Measurements from ENCODE around the gene POLG.
"Not testable (repeated sequence)": the region's sequence is repeated elsewhere in the genome, so short reads cannot be mapped to it uniquely, and the experiment has no call there.

Gene POLG

DNA sequence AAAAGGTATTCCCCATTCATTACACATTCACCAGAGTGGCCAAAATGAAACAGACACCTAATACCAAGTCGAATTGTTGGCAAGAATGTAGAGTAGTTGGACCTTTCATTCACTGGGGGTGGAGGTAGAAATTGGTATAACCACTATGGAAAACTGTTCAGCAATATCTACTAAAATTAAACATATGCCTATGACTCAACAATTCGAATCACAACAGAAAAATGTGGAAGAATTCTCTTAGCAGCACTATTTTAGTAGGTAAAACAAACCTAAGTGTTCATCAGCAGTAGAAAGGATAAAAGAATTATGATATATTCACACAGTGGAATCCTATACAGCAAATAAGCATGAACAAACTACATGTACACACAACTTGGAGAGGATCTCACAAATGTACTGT lies 30.6 kb downstream of the POLG start:
- no peak overlapping the region for H3K4me3 Mint-ChIP-seq
- peak overlapping the region in 1 of 2 donors; percentile 83 for H3K27ac Mint-ChIP-seq
- H3K9me3 Mint-ChIP-seq = no peaks in the 10 kb centered on the region
- no peak for ATAC-seq
- DNase-seq = no peak
- H3K4me1 Mint-ChIP-seq = peaks cover 13% of the 10 kb centered on the region
- H3K27me3 Mint-ChIP-seq = no peaks in the 10 kb centered on the region

DNA sequence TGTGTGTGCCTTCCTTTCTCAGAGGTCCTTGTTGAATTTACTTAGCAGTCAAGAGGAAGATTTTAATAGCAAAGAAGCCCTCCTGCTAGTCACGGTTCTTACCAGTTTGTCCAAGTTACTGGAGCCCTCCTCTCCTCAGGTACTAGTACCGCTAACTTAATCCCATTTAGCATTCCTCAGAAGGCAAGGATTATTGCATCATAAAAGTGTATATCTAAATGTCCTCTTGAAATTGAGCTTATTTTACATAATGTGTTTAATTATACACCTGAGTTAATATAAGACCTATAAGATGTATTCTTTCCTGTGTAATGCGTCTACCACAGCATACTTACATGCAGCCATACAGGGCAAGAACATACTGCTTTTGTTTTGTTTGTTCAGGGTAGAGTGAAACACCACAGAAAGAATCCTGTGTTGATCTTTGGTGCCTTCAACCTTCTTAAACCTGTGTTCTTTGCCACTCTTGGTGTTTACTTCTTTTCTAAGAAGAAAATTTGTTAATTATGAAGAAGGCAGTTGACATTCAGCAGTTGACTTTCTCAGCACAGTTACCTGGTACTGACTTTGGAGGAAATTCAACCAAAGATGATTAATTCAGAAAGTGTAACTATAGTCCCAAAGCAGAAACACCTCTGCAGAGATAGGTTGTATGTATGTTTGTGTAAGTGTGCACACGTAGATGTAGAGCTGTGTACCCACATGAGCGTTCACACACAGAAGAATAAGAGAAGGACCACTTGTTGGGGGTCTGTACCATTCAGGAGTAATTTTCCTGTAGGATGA lies 33.1 kb downstream of the POLG start:
- Mint-ChIP-seq H3K4me3 (no peak overlapping the region), H3K4me1 (peaks cover 13% of the 10 kb centered on the region), H3K9me3 (no peaks in the 10 kb centered on the region), H3K27me3 (no peaks in the 10 kb centered on the region), H3K27ac (no peak overlapping the region)
- DNase-seq = no peak
- ATAC-seq = peak; percentile 69

DNA sequence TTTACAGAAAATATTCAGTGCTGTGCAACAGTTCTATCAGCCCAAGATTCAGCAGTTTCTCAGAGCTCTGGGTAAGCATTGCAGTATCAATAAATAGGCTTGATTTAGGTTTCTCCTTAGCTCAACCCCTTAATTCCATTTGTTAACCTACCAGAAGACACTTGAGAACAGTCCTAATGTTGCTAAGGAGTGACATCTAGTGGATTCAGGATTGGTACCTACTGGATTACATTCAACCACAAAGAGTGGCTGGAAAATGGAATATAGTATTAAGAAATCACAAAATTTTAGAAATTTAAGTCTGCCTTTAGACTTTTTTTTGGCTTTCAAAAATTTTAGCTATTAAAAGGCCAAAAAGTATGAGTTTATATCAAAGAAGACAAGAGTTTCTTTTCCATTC lies 34.7 kb downstream of the POLG start:
- Mint-ChIP-seq H3K27ac (no peak overlapping the region), H3K27me3 (no peaks in the 10 kb centered on the region), H3K4me3 (no peak overlapping the region), H3K4me1 (peaks cover 13% of the 10 kb centered on the region), H3K9me3 (no peaks in the 10 kb centered on the region)
- DNase-seq = no peak
- no peak for ATAC-seq

DNA sequence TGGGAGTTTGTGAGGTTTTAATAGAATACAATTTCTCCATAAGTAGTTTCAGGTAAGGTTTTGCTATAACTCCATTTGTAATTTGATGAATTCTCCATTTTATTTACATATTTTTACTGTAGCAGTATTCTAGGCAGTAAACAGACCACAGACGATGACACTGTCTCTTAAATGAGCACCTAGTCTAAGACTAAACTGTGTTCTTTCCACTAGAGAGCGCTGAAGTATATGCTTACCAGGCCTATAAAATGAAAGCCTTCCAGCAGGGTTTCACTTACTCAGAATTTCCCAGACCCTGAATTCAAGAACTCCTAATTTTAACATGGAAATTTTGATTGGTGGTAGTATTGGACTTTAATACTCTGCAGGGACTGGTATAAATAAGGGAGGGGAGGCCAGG lies 41.6 kb downstream of the POLG start:
- Mint-ChIP-seq H3K4me1 (no peaks in the 10 kb centered on the region), H3K9me3 (no peaks in the 10 kb centered on the region)

DNA sequence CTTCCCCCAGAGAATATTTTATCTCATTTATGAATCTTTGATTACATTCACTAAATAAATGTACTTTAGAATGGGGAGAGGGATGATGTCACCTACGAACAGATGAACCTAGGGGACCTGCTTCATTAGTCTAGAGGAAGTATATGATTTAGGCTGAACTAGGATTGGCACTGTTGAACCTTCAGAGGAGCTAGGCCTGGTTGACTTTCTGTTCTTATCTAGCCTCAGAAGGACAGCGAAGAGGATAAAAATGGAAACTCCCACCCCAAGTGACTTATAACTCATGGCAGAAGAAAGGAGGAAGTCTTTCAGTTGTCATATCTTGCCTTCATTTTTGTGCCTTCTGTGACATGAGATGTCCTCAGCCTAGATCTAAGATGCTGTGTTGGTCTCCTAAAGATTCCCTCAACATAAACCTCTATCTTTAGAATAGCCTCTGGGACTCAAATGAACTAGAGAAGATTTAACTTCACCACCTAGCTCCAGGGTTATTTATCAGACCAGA lies 42.6 kb downstream of the POLG start:
- Mint-ChIP-seq H3K27me3 (no peaks in the 10 kb centered on the region), H3K9me3 (no peaks in the 10 kb centered on the region), H3K4me3 (no peak overlapping the region), H3K4me1 (no peaks in the 10 kb centered on the region), H3K27ac (no peak overlapping the region)
- DNase-seq (no peak), ATAC-seq (no peak)

More for the DNA sequence above, 41.6 kb downstream of the POLG start:
- no peaks in the 10 kb centered on the region for H3K27me3 Mint-ChIP-seq
- peak overlapping the region in 1 of 2 donors; percentile 78 for H3K27ac Mint-ChIP-seq
- DNase-seq = no peak
- no peak for ATAC-seq
- no peak overlapping the region for H3K4me3 Mint-ChIP-seq

DNA sequence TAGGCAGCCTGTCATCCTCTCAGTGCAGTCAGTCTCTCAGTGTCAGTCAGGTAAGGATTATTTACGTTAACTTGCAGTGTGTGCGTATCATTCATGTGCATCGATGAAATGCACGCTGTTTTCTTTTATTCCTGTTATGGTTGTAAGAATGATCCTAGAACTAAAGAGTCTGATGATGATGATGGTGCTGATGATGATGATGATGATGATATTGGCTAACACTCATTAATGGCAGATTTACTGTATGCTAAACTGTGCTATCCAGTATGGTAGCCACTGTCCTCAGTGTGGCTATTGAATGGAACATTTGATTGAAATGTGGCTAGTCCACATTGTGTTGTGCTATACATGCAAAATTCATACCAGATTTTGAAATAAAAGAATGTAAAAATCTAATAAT lies 51.4 kb downstream of the POLG start:
- Mint-ChIP-seq H3K27ac (no peak overlapping the region), H3K4me1 (no peaks in the 10 kb centered on the region), H3K9me3 (no peaks in the 10 kb centered on the region), H3K27me3 (no peaks in the 10 kb centered on the region), H3K4me3 (no peak overlapping the region)
- ATAC-seq (no peak), DNase-seq (no peak)

DNA sequence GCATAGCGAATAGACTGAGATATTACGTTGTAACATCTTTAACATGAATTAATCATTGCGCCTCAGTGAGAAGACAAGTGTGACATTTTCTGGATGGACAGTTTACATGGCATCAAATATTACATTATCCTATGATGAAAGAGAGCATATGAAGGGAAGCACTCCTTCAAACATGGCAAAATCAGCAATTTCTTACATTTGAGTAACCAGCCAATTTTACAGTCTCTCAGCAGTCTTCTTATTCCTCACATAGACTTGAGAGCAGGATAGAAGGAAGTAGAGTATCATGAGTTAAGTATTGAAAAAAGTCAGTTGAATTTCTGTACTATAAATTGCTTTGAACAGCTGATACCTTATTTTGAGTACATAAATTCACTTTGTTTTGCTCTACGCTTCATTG lies 52.0 kb downstream of the POLG start:
- Mint-ChIP-seq H3K27ac (no peak overlapping the region), H3K27me3 (no peaks in the 10 kb centered on the region), H3K9me3 (no peaks in the 10 kb centered on the region), H3K4me1 (no peaks in the 10 kb centered on the region), H3K4me3 (no peak overlapping the region)
- no peak for DNase-seq
- ATAC-seq = no peak

DNA sequence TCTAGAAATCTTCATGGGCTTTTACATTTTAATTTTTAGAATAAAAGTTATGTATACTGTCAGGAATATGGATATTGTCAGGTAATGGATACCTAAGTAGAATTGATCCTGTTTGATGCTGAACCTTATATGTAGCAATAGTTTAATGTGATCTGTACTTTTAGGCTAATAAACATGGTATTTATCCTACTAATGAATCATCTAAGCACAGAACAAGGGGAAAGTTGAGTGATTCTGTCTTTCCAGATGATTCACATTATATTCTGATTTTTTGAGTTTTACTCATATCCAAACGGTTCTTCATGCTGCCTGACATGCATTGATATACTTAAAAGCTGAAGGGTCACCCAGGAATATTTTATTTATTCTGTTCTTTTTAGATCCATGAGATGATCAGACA lies 56.3 kb downstream of the POLG start:
- Mint-ChIP-seq H3K27ac (no peak overlapping the region), H3K27me3 (no peaks in the 10 kb centered on the region), H3K9me3 (no peaks in the 10 kb centered on the region), H3K4me3 (no peak overlapping the region), H3K4me1 (no peaks in the 10 kb centered on the region)
- no peak for ATAC-seq
- no peak for DNase-seq

DNA sequence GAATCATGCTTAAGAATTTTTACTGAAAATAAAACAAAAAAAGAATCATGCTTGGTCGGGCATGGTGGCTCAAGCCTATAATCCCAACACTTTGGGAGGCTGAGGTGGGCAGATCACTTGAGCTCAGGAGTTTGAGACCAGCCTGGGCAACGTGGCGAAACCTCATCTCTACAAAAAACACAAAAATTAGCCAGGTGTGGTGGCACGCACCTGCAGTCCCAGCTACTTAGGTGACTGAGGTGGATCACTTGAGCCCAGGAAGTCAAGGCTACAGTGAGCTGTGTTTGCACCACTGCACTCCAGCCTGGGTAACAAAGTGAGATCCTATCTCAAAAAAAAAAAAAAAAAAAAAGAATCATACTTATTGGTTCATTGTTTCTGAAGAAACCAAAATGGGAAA lies 57.3 kb downstream of the POLG start:
- H3K4me1 Mint-ChIP-seq, ATAC-seq, H3K27me3 Mint-ChIP-seq, H3K4me3 Mint-ChIP-seq, DNase-seq, H3K27ac Mint-ChIP-seq, H3K9me3 Mint-ChIP-seq: not testable (repeated sequence)

Data from stimulated activated naive CD8-positive, alpha-beta T cell treated with anti-CD3 and anti-CD28 coated beads, Interleukin-15, amount 100 ng/mL, for 72 hours (primary cell).